IPS-15b (cell line): ENCODE results near the gene TPM2.
A peak's percentile ranks its signal among the peaks of the same experiment; 100 is the strongest.

ENCODE experiments used
- H3K27me3 ChIP-seq: one replicate; pipeline ENCODE4 v1.6.1; 2013; ENCODE audit warnings: low read length; ENCODE audit not compliant: control insufficient read depth, insufficient read depth
- H3K36me3 ChIP-seq: one replicate; pipeline ENCODE4 v1.6.1; 2013; ENCODE audit warnings: low read length; ENCODE audit not compliant: control insufficient read depth, insufficient read depth
- H3K4me1 ChIP-seq: one replicate; pipeline ENCODE4 v1.6.1; 2013; ENCODE audit warnings: mild to moderate bottlenecking, low read length; ENCODE audit not compliant: control insufficient read depth, insufficient read depth
- H3K4me3 ChIP-seq: one replicate; pipeline ENCODE4 v1.5.1; 2013; ENCODE audit warnings: low read depth, low read length
- H3K9ac ChIP-seq: one replicate; pipeline ENCODE4 v1.6.1; 2013; ENCODE audit warnings: low read depth, mild to moderate bottlenecking, low read length
- H3K9me3 ChIP-seq: one replicate; pipeline ENCODE4 v1.6.1; 2013; ENCODE audit warnings: mild to moderate bottlenecking, low read length; ENCODE audit not compliant: control insufficient read depth, insufficient read depth

TPM2 gene

GRCh38 chr9:35729700-35730485 is 40.2 kb upstream of the TPM2 start:
- Histone ChIP-seq H3K9me3 (no peaks in the 10 kb centered on the region), H3K9ac (no peak overlapping the region), H3K36me3 (peaks cover 6% of the 10 kb centered on the region), H3K27me3 (no peaks in the 10 kb centered on the region), H3K4me1 (peaks cover 34% of the 10 kb centered on the region), H3K4me3 (peak overlapping the region; percentile 27)

- H3K36me3 ChIP-seq, result peaks cover 14% of the 10 kb centered on the region
- no peaks in the 10 kb centered on the region for H3K27me3 ChIP-seq
- no peak overlapping the region for H3K9ac ChIP-seq
- no peak overlapping the region for H3K4me3 ChIP-seq
- no peaks in the 10 kb centered on the region for H3K9me3 ChIP-seq
- H3K4me1 ChIP-seq, result peaks cover 34% of the 10 kb centered on the region
Observed at GRCh38 chr9:35729101-35729500, 39.4 kb upstream of the TPM2 start.

GRCh38 chr9:35728041-35728971 is 38.6 kb upstream of the TPM2 start:
- H3K27me3 ChIP-seq, result no peaks in the 10 kb centered on the region
- H3K9me3 ChIP-seq, result no peaks in the 10 kb centered on the region
- peaks cover 34% of the 10 kb centered on the region for H3K4me1 ChIP-seq
- no peak overlapping the region for H3K9ac ChIP-seq
- H3K4me3 ChIP-seq, result peak overlapping the region; percentile 52
- peaks cover 19% of the 10 kb centered on the region for H3K36me3 ChIP-seq

GRCh38 chr9:35727676-35728040 is 37.9 kb upstream of the TPM2 start:
- peak overlapping the region; percentile 52 for H3K4me3 ChIP-seq
- H3K27me3 ChIP-seq, result no peaks in the 10 kb centered on the region
- H3K9ac ChIP-seq, result peak overlapping the region; percentile 27
- no peaks in the 10 kb centered on the region for H3K9me3 ChIP-seq
- peaks cover 22% of the 10 kb centered on the region for H3K36me3 ChIP-seq
- H3K4me1 ChIP-seq, result peaks cover 34% of the 10 kb centered on the region

GRCh38 chr9:35726931-35727330 is 37.2 kb upstream of the TPM2 start:
- H3K4me3 ChIP-seq, result no peak overlapping the region
- no peaks in the 10 kb centered on the region for H3K27me3 ChIP-seq
- H3K4me1 ChIP-seq, result peaks cover 34% of the 10 kb centered on the region
- no peaks in the 10 kb centered on the region for H3K9me3 ChIP-seq
- no peak overlapping the region for H3K9ac ChIP-seq
- H3K36me3 ChIP-seq, result peaks cover 29% of the 10 kb centered on the region

- H3K9ac ChIP-seq, result no peak overlapping the region
- no peaks in the 10 kb centered on the region for H3K9me3 ChIP-seq
- peaks cover 31% of the 10 kb centered on the region for H3K4me1 ChIP-seq
- H3K4me3 ChIP-seq, result no peak overlapping the region
- no peaks in the 10 kb centered on the region for H3K27me3 ChIP-seq
- peaks cover 42% of the 10 kb centered on the region for H3K36me3 ChIP-seq
Observed at GRCh38 chr9:35725362-35725761, 35.6 kb upstream of the TPM2 start.

GRCh38 chr9:35723908-35724307 is 34.2 kb upstream of the TPM2 start:
- Histone ChIP-seq H3K36me3 (peaks cover 56% of the 10 kb centered on the region), H3K9ac (no peak overlapping the region), H3K9me3 (no peaks in the 10 kb centered on the region), H3K4me3 (no peak overlapping the region), H3K27me3 (no peaks in the 10 kb centered on the region), H3K4me1 (peaks cover 21% of the 10 kb centered on the region)

- H3K9me3 ChIP-seq, result no peaks in the 10 kb centered on the region
- H3K4me1 ChIP-seq, result peaks cover 16% of the 10 kb centered on the region
- H3K36me3 ChIP-seq, result peaks cover 61% of the 10 kb centered on the region
- H3K9ac ChIP-seq, result no peak overlapping the region
- no peak overlapping the region for H3K4me3 ChIP-seq
- H3K27me3 ChIP-seq, result no peaks in the 10 kb centered on the region
Observed at GRCh38 chr9:35723426-35723825, 33.7 kb upstream of the TPM2 start.

- H3K36me3 ChIP-seq, result peaks cover 79% of the 10 kb centered on the region
- H3K9ac ChIP-seq, result no peak overlapping the region
Observed at GRCh38 chr9:35719546-35719945, 29.8 kb upstream of the TPM2 start.

GRCh38 chr9:35718721-35719511 is 29.2 kb upstream of the TPM2 start:
- Histone ChIP-seq H3K9me3 (no peaks in the 10 kb centered on the region), H3K4me3 (no peak overlapping the region), H3K4me1 (no peaks in the 10 kb centered on the region), H3K27me3 (no peaks in the 10 kb centered on the region), H3K9ac (no peak overlapping the region), H3K36me3 (peaks cover 79% of the 10 kb centered on the region)

More at GRCh38 chr9:35719546-35719945, 29.8 kb upstream of the TPM2 start:
- no peaks in the 10 kb centered on the region for H3K4me1 ChIP-seq
- H3K4me3 ChIP-seq, result no peak overlapping the region
- H3K9me3 ChIP-seq, result no peaks in the 10 kb centered on the region
- no peaks in the 10 kb centered on the region for H3K27me3 ChIP-seq

GRCh38 chr9:35717132-35717870 is 27.6 kb upstream of the TPM2 start:
- Histone ChIP-seq H3K4me3 (no peak overlapping the region), H3K9me3 (no peaks in the 10 kb centered on the region), H3K27me3 (no peaks in the 10 kb centered on the region), H3K36me3 (peaks cover 81% of the 10 kb centered on the region), H3K9ac (no peak overlapping the region), H3K4me1 (no peaks in the 10 kb centered on the region)
